DND-41 (cell line): ENCODE data around the gene PKD2.

Experiments used
- ATAC-seq: fragments of 200-7000 bp; cut with Tn5 transposase; 3 replicates; pipeline ENCODE4 v1.9.1; 2021; ENCODE audit warnings: low read depth; ENCODE audit not compliant: insufficient read depth
- DNase-seq: peaks from one replicate; pipeline ENCODE4 v3.0.0-alpha.2; 2020
- H2AFZ ChIP-seq: 2 replicates; pipeline ENCODE4 v1.6.0; 2012; ENCODE audit warnings: low read depth, low read length
- H3K27ac ChIP-seq: 2 replicates; pipeline ENCODE4 v1.5.1; 2012; ENCODE audit warnings: low read length, inconsistent platforms
- H3K27me3 ChIP-seq: fragments of 200-600 bp; sonication (generic); 2 replicates; pipeline ENCODE4 v1.6.0; 2012; ENCODE audit warnings: low read length, mild to moderate bottlenecking, inconsistent platforms; ENCODE audit not compliant: insufficient read depth, poor library complexity
- H3K36me3 ChIP-seq: 2 replicates; pipeline ENCODE4 v1.5.1; 2012; ENCODE audit warnings: low read length, inconsistent platforms; ENCODE audit not compliant: insufficient read depth
- H3K4me1 ChIP-seq: 2 replicates; pipeline ENCODE4 v1.5.1; 2012; ENCODE audit warnings: mild to moderate bottlenecking, low read length; ENCODE audit not compliant: insufficient read depth
- H3K4me2 ChIP-seq: 2 replicates; pipeline ENCODE4 v1.6.0; 2012; ENCODE audit warnings: mild to moderate bottlenecking, moderate library complexity, low read length, inconsistent platforms; ENCODE audit not compliant: insufficient read depth
- H3K4me3 ChIP-seq, 2 experiments: fragments of 200-600 bp in 1 of 2; shearing (Covaris generic) in 1 of 2; 2 replicates each; pipeline ENCODE4 v1.5.1; 2012 to 2016; ENCODE audit warnings: inconsistent platforms in 2 of 2, low read length in 2 of 2, mild to moderate bottlenecking in 2 of 2, low read depth in 1 of 2, moderate library complexity in 1 of 2
- H3K79me2 ChIP-seq: 2 replicates; pipeline ENCODE4 v1.6.0; 2012; ENCODE audit warnings: low read length, inconsistent platforms; ENCODE audit not compliant: insufficient read depth
- H3K9ac ChIP-seq: 2 replicates; pipeline ENCODE4 v1.6.0; 2012; ENCODE audit warnings: low read depth, mild to moderate bottlenecking, inconsistent platforms, low read length, moderate library complexity
- H3K9me3 ChIP-seq: 2 replicates; pipeline ENCODE4 v1.5.1; 2012; ENCODE audit warnings: low read length, moderate library complexity, mild to moderate bottlenecking, inconsistent platforms; ENCODE audit not compliant: insufficient read depth, severe bottlenecking
- H4K20me1 ChIP-seq: 2 replicates; pipeline ENCODE4 v1.6.0; 2012; ENCODE audit warnings: low read length; ENCODE audit not compliant: insufficient read depth
- EZH2 ChIP-seq: IDR thresholded peaks from 3 replicates; pipeline ENCODE4 v1.6.1; 2012; ENCODE audit warnings: borderline replicate concordance, low read depth, mild to moderate bottlenecking, moderate library complexity, low read length, inconsistent platforms; ENCODE audit not compliant: severe bottlenecking
- TF ChIP-seq, protein P1 (sequence below): IDR thresholded peaks from 2 replicates; pipeline ENCODE4 v1.5.1; 2012; ENCODE audit warnings: borderline replicate concordance, low read length, moderate library complexity, mild to moderate bottlenecking; ENCODE audit not compliant: poor library complexity, severe bottlenecking; ENCODE audit errors: extremely low read depth

PKD2 gene

DNA sequence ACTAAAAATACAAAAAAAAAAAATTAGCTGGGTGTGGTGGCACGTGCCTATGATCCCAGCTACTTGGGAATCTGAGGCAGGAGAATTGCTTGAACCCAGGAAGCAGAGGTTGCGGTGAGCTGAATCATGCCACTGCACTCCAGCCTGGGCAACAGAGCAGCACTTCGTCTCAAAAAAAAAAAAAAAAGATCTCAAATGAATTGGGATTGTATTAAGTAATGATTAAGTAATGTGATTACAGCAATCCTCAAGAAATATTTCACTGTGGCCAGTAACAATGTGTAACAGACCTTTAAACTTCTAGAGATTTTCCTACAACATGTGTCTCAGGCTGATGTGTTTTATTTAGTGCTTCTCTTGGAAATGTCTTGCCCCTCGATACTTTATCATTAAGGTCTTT, 46.8 kb downstream of the PKD2 start:
- Histone ChIP-seq H3K79me2 (no peaks in the 10 kb centered on the region), H3K9me3 (no peaks in the 10 kb centered on the region), H3K9ac (no peak overlapping the region), H3K4me1 (no peaks in the 10 kb centered on the region), H3K4me2 (no peak overlapping the region), H2AFZ (no peak overlapping the region), H3K27me3 (no peaks in the 10 kb centered on the region), H3K36me3 (peaks cover 68% of the 10 kb centered on the region; the same call in 1 of the 2 replicates), H3K27ac (no peak overlapping the region), H3K4me3 (no peak overlapping the region), H4K20me1 (no peaks in the 10 kb centered on the region)
- no peak for DNase-seq
- no peak for ATAC-seq
- TF ChIP-seq, protein P1, sequence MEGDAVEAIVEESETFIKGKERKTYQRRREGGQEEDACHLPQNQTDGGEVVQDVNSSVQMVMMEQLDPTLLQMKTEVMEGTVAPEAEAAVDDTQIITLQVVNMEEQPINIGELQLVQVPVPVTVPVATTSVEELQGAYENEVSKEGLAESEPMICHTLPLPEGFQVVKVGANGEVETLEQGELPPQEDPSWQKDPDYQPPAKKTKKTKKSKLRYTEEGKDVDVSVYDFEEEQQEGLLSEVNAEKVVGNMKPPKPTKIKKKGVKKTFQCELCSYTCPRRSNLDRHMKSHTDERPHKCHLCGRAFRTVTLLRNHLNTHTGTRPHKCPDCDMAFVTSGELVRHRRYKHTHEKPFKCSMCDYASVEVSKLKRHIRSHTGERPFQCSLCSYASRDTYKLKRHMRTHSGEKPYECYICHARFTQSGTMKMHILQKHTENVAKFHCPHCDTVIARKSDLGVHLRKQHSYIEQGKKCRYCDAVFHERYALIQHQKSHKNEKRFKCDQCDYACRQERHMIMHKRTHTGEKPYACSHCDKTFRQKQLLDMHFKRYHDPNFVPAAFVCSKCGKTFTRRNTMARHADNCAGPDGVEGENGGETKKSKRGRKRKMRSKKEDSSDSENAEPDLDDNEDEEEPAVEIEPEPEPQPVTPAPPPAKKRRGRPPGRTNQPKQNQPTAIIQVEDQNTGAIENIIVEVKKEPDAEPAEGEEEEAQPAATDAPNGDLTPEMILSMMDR: no peak
- no peak for TF ChIP-seq EZH2

DNA sequence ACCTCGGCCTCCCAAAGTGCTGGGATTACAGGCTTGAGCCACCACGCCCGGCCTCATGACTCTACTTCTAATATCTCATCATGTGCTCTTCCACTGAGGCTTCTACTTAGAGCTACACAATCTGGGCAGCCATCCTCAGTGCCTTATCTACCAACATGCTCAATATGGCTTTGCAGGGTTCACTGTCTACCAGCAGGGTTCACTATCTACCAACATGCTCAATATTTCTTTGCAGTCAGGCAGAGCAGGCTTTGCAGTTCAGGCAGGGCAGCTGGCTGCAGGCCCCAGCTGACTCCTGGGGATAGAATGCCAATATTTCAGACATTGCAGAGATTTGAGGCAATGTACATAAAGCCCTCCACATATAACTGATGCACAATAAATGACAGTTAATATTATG, 47.5 kb downstream of the PKD2 start:
- no peaks in the 10 kb centered on the region for H3K4me1 ChIP-seq
- no peak for DNase-seq
- no peaks in the 10 kb centered on the region for H3K27me3 ChIP-seq
- no peak overlapping the region for H2AFZ ChIP-seq
- peaks cover 73% of the 10 kb centered on the region; the same call in 1 of the 2 replicates for H3K36me3 ChIP-seq
- H3K9me3 ChIP-seq: no peaks in the 10 kb centered on the region
- H3K27ac ChIP-seq: no peak overlapping the region
- no peaks in the 10 kb centered on the region for H4K20me1 ChIP-seq
- TF ChIP-seq EZH2: no peak
- TF ChIP-seq, protein P1: peak; percentile 49
- no peak overlapping the region for H3K9ac ChIP-seq
- H3K4me3 ChIP-seq: no peak overlapping the region
- no peak overlapping the region for H3K4me2 ChIP-seq
- peak; percentile 73; the same call in 2 of the 3 replicates for ATAC-seq
- H3K79me2 ChIP-seq: no peaks in the 10 kb centered on the region

DNA sequence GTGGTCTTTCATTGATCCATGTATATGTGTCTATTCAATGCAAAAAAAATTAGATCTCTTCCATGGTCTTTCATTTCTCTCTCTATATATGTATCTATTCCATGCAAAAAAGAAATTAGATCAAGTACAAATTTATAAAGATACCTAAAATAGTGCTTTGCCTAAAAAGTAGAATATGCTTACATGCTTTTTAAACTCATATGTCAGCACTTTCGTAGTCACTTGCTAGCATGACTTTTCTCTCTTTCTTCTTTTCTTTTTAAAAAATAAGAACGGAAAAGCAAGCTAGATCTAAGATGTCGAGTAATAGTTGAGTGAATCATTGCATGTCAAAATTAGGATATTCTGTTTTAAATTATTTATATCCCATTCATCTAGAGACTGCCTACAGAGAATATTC, 50.9 kb downstream of the PKD2 start:
- H4K20me1 ChIP-seq: no peaks in the 10 kb centered on the region
- H3K79me2 ChIP-seq: no peaks in the 10 kb centered on the region
- no peaks in the 10 kb centered on the region for H3K27me3 ChIP-seq
- H3K4me3 ChIP-seq: no peak overlapping the region
- no peak overlapping the region for H3K4me2 ChIP-seq
- peaks cover 68% of the 10 kb centered on the region; the same call in 1 of the 2 replicates for H3K36me3 ChIP-seq
- H2AFZ ChIP-seq: no peak overlapping the region
- DNase-seq: no peak
- no peak for ATAC-seq
- TF ChIP-seq EZH2: no peak
- TF ChIP-seq, protein P1: no peak
- no peaks in the 10 kb centered on the region for H3K9me3 ChIP-seq
- no peaks in the 10 kb centered on the region for H3K4me1 ChIP-seq
- no peak overlapping the region for H3K9ac ChIP-seq
- H3K27ac ChIP-seq: no peak overlapping the region

DNA sequence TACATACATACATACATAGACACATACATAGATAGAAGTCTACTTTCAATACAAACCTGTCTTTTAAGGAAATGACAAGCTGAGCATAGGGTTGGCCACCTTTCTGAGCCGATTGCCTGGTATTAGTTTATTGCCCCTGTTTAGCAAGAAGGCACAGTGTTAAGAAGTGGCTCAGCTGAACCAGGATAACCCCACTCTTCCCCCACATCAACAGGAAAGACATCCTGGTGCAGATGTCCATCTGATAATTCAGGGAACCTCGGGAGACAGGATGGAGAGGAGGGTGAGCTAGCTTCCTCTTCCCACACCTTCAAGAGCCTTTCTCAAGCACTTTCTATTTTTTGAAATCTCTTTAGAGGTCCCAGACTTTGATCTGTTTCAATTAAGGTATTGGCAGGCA, 52.3 kb downstream of the PKD2 start:
- Histone ChIP-seq H3K4me2 (no peak overlapping the region), H4K20me1 (no peaks in the 10 kb centered on the region), H3K9ac (no peak overlapping the region), H3K36me3 (peaks cover 77% of the 10 kb centered on the region; the same call in 1 of the 2 replicates), H3K9me3 (no peaks in the 10 kb centered on the region), H3K4me1 (no peaks in the 10 kb centered on the region), H2AFZ (no peak overlapping the region), H3K27ac (no peak overlapping the region), H3K27me3 (no peaks in the 10 kb centered on the region), H3K4me3 (no peak overlapping the region), H3K79me2 (no peaks in the 10 kb centered on the region)
- TF ChIP-seq, protein P1: no peak
- TF ChIP-seq EZH2: no peak
- DNase-seq (no peak), ATAC-seq (no peak)
